Kidney (tissue), 14 donors: Measurements from ENCODE around the gene SLC31A1. TPM values are rescaled to one million over a fixed set of nuclear protein-coding genes. Genes with fewer than 3 reads are reported as not detected.

ENCODE experiments used
- DNase-seq, 5 donors: peaks; one replicate each; pipeline ENCODE4 v3.0.0-alpha.2; 2013 to 2020
- FAIRE-seq: peaks from 2 replicates; lab custom pipeline; 2012; peaks lifted over from hg19 to GRCh38; lab: Jason Lieb, UNC
- H3K27ac ChIP-seq, 2 donors: one replicate each; pipeline ENCODE4 v1.7.0; 2013; ENCODE audit warnings: low read depth in 2 of 2, low read length in 2 of 2, inconsistent platforms in 1 of 2
- H3K27me3 ChIP-seq: one replicate; pipeline ENCODE4 v1.7.1; 2013; ENCODE audit warnings: low read length, inconsistent platforms; ENCODE audit not compliant: control insufficient read depth, insufficient read depth
- H3K36me3 ChIP-seq, 3 donors: one replicate each; pipeline versions ENCODE4 v1.7.0 to v1.7.1; 2013; ENCODE audit warnings: low read length in 3 of 3, control low read depth in 1 of 3, inconsistent platforms in 1 of 3; ENCODE audit not compliant: insufficient read depth in 3 of 3, control insufficient read depth in 2 of 3
- H3K4me1 ChIP-seq, 3 donors: one replicate each; pipeline versions ENCODE4 v1.7.0 to v1.7.1; 2013; ENCODE audit warnings: low read length in 3 of 3, inconsistent platforms in 1 of 3, low read depth in 1 of 3; ENCODE audit not compliant: control insufficient read depth in 2 of 3, insufficient read depth in 2 of 3
- H3K4me3 ChIP-seq, 3 donors: one replicate each; pipeline versions ENCODE4 v1.7.0 to v1.8.1; 2013; ENCODE audit warnings: low read length in 3 of 3, control low read depth in 1 of 3, inconsistent platforms in 1 of 3
- H3K9ac ChIP-seq, 3 donors: one replicate each; pipeline versions ENCODE4 v1.7.0 to v1.7.1; 2013; ENCODE audit warnings: low read length in 3 of 3, control low read depth in 1 of 3, inconsistent platforms in 1 of 3
- H3K9me3 ChIP-seq, 3 donors: one replicate each; pipeline versions ENCODE4 v1.7.0 to v1.7.1; 2013; ENCODE audit warnings: low read length in 3 of 3, control low read depth in 1 of 3, inconsistent platforms in 1 of 3; ENCODE audit not compliant: control insufficient read depth in 2 of 3, insufficient read depth in 1 of 3
- intact Hi-C: fragments of 100-400 bp; cut with DNase I; formaldehyde crosslinking; loops from one replicate; pipeline ENCODE4 v1.11.1; 2022
- polyA plus RNA-seq: library from polyadenylated mRNA; stranded (reverse); fragments of 350-450 nt; fragmentation: Illumina TruSeq; extraction: RNeasy Lipid Tissue Mini Kit (QIAGEN cat#74804); gene quantifications from one replicate; pipeline ENCODE4 v1.2.3, GENCODE V29; 2014; ENCODE audit warnings: low read depth, low replicate concordance; ENCODE audit not compliant: insufficient read depth
- total RNA-seq: library from RNA; stranded (reverse); fragmentation: NEBNext Ultra II Directional; extraction: Animal tissue kit (Norgen Biotek cat#: 25700); gene quantifications from one replicate; pipeline ENCODE4 v1.2.1, GENCODE V29; 2021
- TF ChIP-seq, protein P1 (sequence below): IDR thresholded peaks from 3 replicates; pipeline ENCODE4 v1.5.1; 2012; ENCODE audit warnings: mild to moderate bottlenecking, moderate library complexity, borderline replicate concordance; ENCODE audit not compliant: insufficient read depth; ENCODE audit errors: extremely low read depth
- donor health status: control.
- donor health status: control.
- donor health status: control.
- donor health status: control.
- donor health status: control.
- donor health status: DM: yes; HTN: yes; CAD: no.
- donor health status: Normal renal cell carcinoma (clear cell type).

SLC31A1 gene
- total and polyA plus RNA-seq, 2 donors from 2014 or later = 19.5 to 20.1 TPM

DNA sequence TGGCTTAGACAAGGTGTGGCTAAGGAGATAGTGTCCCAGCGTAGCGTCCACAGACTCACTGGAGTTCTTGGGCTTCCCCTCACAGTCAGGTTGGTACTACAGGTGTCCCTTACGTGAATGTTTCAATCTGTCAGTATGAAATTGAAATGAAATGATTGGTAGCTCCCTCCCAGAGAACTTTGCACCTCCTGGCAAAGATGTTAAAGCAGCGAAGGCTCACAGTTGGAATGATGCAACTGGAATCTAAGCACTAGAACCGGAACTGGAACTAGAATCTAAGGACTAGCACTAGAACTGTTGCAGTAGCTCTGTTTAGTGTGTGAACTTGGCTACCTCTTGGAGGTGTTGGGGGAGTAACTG, 1.1 kb downstream of the SLC31A1 start:
- Histone ChIP-seq H3K4me3 (peak overlapping the region; percentile 78 to 98 (median 93)), H3K27me3 (no peaks in the 10 kb centered on the region), H3K9ac (peak overlapping the region in 2 of 3 donors; percentile 91 to 97), H3K4me1 (peaks cover 4 to 21% (median 16%) of the 10 kb centered on the region in 3 donors), H3K36me3 (no peaks in the 10 kb centered on the region), H3K27ac (peak overlapping the region in 1 of 2 donors; percentile 78), H3K9me3 (no peaks in the 10 kb centered on the region)
- intact Hi-C loops = no loop called here
- TF ChIP-seq, protein P1, sequence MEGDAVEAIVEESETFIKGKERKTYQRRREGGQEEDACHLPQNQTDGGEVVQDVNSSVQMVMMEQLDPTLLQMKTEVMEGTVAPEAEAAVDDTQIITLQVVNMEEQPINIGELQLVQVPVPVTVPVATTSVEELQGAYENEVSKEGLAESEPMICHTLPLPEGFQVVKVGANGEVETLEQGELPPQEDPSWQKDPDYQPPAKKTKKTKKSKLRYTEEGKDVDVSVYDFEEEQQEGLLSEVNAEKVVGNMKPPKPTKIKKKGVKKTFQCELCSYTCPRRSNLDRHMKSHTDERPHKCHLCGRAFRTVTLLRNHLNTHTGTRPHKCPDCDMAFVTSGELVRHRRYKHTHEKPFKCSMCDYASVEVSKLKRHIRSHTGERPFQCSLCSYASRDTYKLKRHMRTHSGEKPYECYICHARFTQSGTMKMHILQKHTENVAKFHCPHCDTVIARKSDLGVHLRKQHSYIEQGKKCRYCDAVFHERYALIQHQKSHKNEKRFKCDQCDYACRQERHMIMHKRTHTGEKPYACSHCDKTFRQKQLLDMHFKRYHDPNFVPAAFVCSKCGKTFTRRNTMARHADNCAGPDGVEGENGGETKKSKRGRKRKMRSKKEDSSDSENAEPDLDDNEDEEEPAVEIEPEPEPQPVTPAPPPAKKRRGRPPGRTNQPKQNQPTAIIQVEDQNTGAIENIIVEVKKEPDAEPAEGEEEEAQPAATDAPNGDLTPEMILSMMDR = no peak
- no peak for FAIRE-seq
- DNase-seq = peak in 2 of 5 donors; percentile 6 to 9

- intact Hi-C loops = no loop called here
- H3K9ac ChIP-seq = no peak overlapping the region
- no peaks in the 10 kb centered on the region for H3K27me3 ChIP-seq
- FAIRE-seq (no peak), DNase-seq (no peak)
- TF ChIP-seq, protein P1 = no peak
- H3K9me3 ChIP-seq = no peaks in the 10 kb centered on the region
- no peaks in the 10 kb centered on the region for H3K36me3 ChIP-seq
- no peak overlapping the region for H3K27ac ChIP-seq
- H3K4me3 ChIP-seq = no peak overlapping the region
- peaks cover 4 to 19% (median 13%) of the 10 kb centered on the region in 3 donors for H3K4me1 ChIP-seq
Measured at GRCh38 chr9:113223963-113224362, 2.6 kb downstream of the SLC31A1 start.

- no peak for DNase-seq
- no peak overlapping the region for H3K9ac ChIP-seq
- intact Hi-C loops = no loop called here
- H3K27me3 ChIP-seq = no peaks in the 10 kb centered on the region
- peaks cover 3 to 7% (median 5%) of the 10 kb centered on the region in 3 donors for H3K4me1 ChIP-seq
- no peaks in the 10 kb centered on the region for H3K36me3 ChIP-seq
- H3K9me3 ChIP-seq = no peaks in the 10 kb centered on the region
- TF ChIP-seq, protein P1 = no peak
- no peak overlapping the region for H3K4me3 ChIP-seq
- no peak for FAIRE-seq
- H3K27ac ChIP-seq = no peak overlapping the region
Measured at GRCh38 chr9:113227436-113227835, 6.1 kb downstream of the SLC31A1 start.

DNA sequence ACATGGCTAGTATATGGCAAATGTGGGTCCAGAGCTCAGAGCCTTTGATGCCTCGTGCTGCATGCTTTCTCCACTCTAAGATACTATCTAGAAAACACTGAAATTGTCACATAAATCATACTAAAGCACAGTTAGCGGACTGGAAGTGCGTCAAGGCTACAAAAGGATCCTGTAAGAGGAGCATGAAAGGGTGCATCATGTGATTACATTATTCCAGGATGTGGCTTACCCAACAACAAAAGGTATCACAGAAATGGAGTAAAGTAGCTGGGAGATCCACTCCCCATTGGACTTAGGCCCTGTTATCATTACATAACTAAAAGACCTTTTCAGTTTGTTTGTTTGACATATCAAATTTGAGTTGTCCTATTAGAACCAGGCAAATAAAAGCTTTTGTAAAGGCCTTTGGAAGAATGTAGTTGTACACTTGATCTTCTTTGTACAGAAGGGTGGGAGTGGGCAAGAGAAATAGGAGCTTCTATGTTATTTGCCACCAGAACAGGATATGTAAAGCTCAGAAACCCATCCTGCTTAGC, 6.9 kb downstream of the SLC31A1 start:
- peaks cover 0 to 4% (median 2%) of the 10 kb centered on the region in 3 donors for H3K4me1 ChIP-seq
- no peaks in the 10 kb centered on the region for H3K9me3 ChIP-seq
- H3K9ac ChIP-seq = no peak overlapping the region
- TF ChIP-seq, protein P1 = no peak
- no peaks in the 10 kb centered on the region for H3K36me3 ChIP-seq
- FAIRE-seq (no peak), DNase-seq (no peak)
- no peak overlapping the region for H3K27ac ChIP-seq
- H3K27me3 ChIP-seq = no peaks in the 10 kb centered on the region
- H3K4me3 ChIP-seq = no peak overlapping the region
- intact Hi-C loops = no loop called here
